ENCODE results near the gene SETX. TPM values are rescaled to one million over a fixed set of nuclear protein-coding genes. Genes with fewer than 3 reads are reported as not detected.
"Not testable (repeated sequence)": the region's sequence is repeated elsewhere in the genome, so short reads cannot be mapped to it uniquely, and the experiment has no call there.

SETX gene
- total RNA-seq = 40.1 TPM

DNA sequence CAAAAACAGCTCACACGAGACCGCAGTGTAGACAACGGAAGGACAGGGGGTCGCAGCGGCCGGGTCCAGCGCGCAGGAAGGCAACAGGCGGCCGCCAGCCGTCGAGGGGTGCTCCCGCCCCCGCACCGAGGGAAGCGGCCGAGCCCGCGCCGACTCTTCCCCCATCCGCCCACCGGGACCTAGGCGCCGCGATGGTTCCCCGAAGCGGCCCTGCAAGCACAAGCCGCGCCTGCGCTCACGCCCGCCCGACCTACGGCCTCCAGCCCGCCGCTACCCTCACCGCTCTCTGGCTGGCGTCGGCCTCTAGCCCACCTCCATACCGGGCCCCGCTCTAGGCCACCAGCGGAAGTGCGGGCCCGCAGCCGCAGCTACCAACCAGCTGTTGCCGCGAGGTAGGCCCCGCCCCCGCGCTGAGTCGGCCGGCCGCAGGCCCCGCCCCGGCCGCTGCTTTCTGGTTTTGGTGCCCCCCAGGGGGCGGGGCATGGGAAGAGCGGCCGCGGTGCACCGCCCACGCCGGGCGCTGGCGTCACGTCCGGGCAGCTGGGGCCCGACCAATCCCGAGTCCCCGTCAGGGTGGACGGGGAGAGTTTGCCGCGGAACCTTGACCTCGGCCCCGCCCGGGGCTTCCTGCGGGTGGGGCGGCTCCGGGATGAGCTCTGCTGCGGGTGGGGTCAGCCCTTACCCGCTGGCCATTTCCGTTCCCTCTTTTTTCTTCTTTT is at the start of gene SETX:
Gene SETX (minus strand): TSS at position 350 of the 719 bp plus-strand sequence. CDS start 5,558 bp downstream, outside the sequence.
- peak; percentile 84 to 97 (median 97) for DNase-seq (ENCODE audit: low read depth in 2 of 3, low spot score in 2 of 3)

DNA sequence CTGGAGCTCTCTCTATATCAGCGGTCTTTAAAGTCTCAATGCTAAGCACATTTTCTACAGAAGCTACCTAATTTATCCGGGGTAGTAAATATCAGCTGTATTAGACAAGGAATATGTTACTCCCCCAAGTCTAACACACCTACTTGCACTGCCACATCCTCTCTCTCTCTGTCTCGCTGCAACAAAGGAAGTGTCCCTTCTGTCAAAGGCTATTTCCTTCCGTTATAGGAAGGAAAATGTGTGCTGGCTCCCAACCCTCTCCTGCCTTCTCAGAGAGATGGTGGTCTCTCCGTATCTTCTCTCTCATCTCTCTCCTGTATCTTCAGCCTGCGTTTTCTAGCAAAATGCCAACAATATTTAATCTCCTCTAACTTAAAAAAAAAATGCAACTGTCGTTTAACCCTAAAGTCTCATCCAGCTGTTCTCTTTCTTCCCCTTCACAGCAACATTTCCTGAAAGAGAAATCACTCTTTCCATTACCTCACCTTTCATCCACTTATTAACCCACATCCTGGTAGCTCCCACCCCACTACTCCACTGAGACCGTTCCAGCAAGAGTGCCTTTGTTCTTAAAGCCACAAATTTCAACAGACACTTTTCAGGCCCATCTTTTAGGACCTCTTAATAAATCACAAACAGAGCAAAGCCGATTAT is 49.6 kb upstream of the SETX start:
- peak in 1 of 3 donors; percentile 77 for DNase-seq (ENCODE audit: low read depth in 2 of 3, low spot score in 2 of 3)

DNA sequence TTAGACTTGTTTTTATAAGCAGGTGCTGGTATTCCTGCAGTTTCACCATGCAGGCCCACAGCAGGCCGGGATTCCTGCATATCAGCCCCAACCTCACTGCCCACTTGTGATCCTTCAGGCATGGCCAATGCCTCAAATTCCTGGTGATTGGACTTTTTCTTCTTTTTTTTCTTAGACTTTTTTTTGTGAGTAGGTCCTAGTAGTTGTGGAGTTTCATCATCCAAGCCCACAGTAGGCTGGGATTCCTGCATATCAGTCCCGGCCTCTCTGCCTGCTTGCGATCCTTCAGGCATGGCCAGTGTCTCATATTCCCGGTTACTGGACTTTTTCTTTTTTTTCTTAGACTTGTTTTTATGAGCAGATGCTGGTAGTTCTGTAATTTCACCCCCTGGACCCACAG is 47.0 kb upstream of the SETX start:
- DNase-seq (ENCODE audit: low read depth in 2 of 3, low spot score in 2 of 3) = no peak

- DNase-seq (ENCODE audit: low read depth in 2 of 3, low spot score in 2 of 3) = no peak
Measured at GRCh38 chr9:132395560-132395959, 40.8 kb upstream of the SETX start.

- no peak for DNase-seq (ENCODE audit: low read depth in 2 of 3, low spot score in 2 of 3)
Measured at GRCh38 chr9:132391449-132391848, 36.7 kb upstream of the SETX start.

- no peak for DNase-seq (ENCODE audit: low read depth in 2 of 3, low spot score in 2 of 3)
Measured at GRCh38 chr9:132390966-132391365, 36.2 kb upstream of the SETX start.

- no peak for DNase-seq (ENCODE audit: low read depth in 2 of 3, low spot score in 2 of 3)
Measured at GRCh38 chr9:132387133-132387532, 32.3 kb upstream of the SETX start.

GRCh38 chr9:132384376-132384775 is 29.6 kb upstream of the SETX start:
- DNase-seq (ENCODE audit: low read depth in 2 of 3, low spot score in 2 of 3) = no peak

DNA sequence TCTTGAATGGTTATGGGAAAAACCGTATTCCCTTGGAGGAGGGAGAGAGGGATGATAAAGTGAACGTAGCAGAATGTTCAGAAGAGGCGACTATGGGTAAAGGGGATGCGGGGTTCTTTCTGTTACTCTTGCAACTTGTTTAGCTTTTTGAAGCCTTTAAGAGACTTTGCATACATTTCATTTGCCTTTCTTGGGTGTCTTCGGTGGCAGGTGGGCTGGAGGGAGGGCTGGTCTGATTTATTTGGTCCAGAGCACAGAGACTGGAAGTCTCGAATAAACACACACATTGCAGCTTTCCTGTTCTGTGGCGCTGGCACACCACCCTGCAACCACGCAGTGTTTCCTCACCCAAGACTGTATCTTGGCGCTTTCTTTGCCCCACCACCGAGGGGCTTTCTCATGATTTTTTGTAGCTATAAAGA is 28.7 kb upstream of the SETX start:
- DNase-seq (ENCODE audit: low read depth in 2 of 3, low spot score in 2 of 3) = peak in 1 of 3 donors; percentile 37

DNA sequence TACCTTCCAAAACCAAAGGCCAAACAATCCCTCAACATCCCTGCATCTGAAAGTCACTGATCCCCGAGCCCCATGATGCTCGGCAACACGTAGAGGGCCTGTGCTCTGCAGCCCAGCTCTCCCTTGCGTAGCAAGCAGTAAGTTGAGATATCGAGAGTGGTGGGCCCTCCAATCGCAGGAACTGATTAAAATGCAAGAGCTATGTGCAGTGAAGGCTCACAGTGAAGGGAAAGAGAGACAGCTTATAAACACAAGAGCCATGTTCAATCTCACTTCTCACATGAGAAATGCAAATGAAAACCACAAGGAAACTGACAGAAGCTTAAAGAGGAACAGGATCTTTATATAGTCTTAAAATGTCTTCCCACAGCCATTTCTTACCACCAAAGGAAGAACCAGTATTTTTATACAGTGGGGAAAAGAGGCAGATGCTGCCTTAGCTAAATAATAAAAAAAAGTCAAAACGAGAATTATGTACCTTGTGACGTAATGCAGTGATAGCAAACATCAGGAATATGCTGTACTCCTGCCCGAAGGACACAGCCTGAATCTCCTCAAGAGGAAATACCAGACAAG is 27.3 kb upstream of the SETX start:
- DNase-seq (ENCODE audit: low read depth in 2 of 3, low spot score in 2 of 3) = peak in 2 of 3 donors; percentile 30 to 67

DNA sequence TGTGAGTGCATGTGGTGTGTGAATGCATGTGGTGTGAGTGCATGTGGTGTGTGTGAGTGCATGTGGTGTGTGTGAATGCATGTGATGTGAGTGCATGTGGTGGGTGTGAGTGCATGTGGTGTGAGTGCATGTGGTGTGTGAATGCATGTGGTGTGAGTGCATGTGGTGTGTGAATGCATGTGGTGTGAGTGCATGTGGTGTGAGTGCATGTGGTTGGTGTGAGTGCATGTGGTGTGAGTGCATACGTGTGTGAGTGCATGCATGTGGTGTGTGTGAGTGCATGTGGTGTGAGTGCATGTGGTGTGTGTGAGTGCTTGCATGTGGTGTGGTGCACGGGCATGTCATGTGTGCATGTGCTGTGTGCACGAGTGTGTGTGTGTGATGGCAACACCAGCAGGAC is 23.6 kb upstream of the SETX start:
- DNase-seq (ENCODE audit: low read depth in 2 of 3, low spot score in 2 of 3) = not testable (repeated sequence)

DNA sequence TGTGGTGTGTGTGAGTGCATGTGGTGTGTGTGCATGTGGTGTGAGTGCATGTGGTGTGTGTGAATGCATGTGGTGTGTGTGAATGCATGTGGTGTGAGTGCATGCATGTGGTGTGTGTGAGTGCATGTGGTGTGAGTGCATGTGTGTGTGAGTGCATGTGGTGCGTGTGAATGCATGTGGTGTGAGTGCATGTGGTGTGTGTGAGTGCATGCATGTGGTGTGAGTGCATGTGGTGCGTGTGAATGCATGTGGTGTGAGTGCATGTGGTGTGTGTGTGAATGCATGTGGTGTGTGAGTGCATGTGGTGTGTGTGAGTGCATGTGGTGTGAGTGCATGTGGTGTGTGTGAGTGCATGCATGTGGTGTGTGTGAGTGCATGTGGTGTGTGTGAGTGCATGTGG is 23.0 kb upstream of the SETX start:
- DNase-seq (ENCODE audit: low read depth in 2 of 3, low spot score in 2 of 3) = not testable (repeated sequence)

DNA sequence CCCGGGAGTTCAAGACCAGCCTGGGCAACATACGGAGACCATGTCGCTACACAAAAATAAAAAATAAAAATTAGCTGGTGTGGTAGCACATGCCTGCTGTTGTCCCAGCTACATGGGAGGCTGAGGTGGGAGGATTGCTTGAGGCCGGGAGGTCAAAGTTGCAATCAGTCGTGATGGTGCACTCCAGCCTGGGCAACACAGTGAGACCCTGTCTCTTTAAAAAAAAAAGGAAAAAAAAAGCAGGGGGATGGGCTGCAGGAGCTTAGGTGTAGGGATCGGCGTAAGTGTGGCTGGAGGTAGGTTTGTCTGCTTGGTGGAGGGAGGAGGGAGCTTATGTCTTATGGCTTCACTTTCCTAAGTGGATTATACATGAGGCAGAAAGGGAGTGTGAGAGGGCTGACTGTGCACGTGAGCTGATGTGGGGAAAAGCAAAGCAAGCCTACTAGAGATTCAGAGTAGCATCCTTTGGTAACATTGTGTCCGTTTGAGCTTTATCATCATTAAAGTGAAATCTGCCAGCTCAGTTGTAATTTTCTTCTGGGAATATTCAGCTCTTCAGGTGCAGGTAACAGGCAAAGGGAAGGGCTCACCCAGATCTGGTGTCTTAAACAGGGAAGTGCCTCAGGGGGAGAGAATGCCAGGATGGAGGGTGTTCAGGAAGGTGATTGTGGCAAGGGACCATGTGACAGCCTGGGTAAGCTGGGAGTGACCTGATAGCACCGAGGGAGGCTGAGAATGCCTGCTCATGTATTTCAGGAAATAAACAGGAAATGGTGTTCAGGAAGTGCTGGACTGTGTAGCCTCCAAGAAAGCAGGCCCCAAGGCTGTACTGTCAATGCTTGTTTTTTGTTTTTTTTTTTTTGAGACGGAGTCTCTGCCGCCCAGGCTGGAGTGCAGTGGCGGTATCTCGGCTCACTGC is 17.6 kb upstream of the SETX start:
- DNase-seq (ENCODE audit: low read depth in 2 of 3, low spot score in 2 of 3) = peak in 2 of 3 donors; percentile 89 to 94

DNA sequence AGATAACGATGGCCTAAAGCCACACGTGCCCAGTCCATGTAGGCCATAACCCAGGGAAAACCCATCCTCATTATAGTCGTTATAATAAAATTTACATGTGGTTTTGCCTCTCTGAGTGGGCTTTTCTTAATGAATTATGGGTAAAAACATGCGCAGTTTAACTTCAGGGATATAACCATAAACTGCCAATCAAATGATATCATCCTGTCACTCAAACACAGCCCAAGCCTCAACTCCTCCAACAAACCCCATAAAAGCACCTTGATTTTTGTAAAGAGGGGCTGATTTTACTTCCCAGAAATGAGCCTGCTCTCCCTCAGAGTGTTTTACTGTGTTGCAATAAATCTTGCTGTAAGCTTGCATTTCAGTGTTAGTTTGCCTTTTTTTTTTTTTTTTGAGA is 15.8 kb upstream of the SETX start:
- DNase-seq (ENCODE audit: low read depth in 2 of 3, low spot score in 2 of 3) = no peak

GRCh38 chr9:132369421-132369820 is 14.6 kb upstream of the SETX start:
- no peak for DNase-seq (ENCODE audit: low read depth in 2 of 3, low spot score in 2 of 3)

DNA sequence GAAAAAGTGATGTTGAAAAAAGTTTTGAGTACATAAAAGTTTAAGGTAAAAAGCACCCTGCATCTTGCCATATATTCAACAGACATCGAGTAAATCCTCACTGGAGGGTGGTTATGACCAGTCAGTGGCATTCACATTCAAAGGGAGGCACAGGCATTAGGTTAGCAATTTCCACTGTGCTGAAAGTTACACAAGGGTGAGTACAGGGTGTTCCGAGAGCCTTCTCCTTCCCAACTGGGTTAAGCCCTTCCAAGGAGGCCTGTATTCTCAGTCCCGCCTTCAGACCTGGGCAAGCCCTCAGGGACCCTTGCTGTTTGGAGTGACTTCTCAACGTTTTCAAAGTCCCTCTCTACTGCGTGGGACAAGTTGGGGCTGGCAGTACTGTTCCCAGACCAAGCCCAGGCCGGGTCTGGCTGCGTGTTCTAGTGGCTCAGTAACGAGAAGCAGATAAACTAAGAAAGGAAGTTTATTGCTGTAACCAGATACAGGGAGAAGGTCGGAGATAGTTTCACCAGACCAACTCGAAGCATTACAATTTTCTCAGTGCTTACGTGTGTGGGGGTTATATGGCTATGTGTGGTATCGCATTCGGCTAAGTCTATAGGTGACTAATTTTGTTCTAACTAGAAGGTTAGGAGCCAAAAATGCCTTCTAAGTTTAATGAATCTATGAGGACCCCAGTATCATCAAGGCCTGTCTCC is 13.0 kb upstream of the SETX start:
- no peak for DNase-seq (ENCODE audit: low read depth in 2 of 3, low spot score in 2 of 3)

- no peak for DNase-seq (ENCODE audit: low read depth in 2 of 3, low spot score in 2 of 3)
Measured at GRCh38 chr9:132366481-132366880, 11.7 kb upstream of the SETX start.

DNA sequence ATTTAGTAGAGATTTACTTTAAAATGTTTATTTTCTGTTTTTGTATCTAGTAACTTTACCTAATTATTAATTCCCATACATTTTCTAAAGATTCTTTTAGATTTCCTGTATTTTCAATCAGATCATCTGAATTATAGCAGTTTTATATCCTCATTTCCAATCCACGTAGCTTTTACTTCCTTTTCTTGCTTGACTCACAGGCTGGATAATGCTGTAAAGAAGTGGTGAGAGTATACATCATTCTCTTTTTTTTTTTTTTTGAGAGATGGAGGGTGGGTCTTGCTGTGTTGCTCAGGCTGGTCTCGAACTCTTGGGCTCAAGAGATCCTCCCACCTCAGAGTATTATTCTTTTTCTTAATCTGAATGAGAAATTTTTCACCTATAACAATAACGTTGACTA is 11.2 kb upstream of the SETX start:
- peak in 1 of 3 donors; percentile 20 for DNase-seq (ENCODE audit: low read depth in 2 of 3, low spot score in 2 of 3)

DNA sequence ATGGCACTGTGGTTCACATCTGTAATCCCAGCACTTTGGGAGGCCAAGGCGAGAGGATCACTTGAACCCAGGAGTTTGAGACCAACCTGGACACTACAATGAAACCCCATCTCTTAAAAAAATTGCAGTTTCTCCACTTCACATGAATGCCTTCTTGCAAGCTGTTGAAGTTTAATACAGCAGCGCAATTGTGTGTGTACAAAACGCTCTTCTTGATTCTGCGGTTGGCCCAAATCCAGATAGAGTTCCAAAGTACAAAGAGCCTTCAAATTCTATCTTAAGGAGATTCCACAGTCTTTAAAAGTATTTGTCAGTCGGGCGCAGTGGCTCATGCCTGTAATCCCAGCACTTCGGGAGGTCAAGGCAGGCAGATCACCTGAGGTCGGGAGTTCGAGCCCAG is 9.3 kb upstream of the SETX start:
- DNase-seq (ENCODE audit: low read depth in 2 of 3, low spot score in 2 of 3) = no peak

DNA sequence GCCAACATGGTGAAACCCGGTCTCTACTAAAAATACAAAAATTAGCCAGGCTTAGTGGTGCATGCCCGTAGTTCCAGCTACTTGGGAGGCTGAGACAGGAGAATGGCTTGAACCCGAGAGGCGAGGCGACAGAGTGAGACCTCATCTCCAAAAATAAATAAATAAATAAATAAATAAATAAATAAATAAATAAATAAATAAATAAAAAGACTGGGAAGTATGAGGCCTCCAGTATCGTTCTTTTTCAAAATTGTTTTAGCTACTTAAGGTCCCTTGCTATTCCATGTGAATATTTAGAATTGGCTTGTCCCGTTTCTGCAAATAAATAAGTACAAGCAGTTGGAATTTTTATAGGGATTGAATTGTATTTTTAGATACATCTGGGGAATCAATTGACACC is 3.0 kb upstream of the SETX start:
- DNase-seq (ENCODE audit: low read depth in 2 of 3, low spot score in 2 of 3) = no peak

Measured in hematopoietic multipotent progenitor cell (in vitro differentiated cells).